Measurements from ENCODE around the gene CTR9. TPM values are rescaled to one million over a fixed set of nuclear protein-coding genes. Genes with fewer than 3 reads are reported as not detected.
A peak's percentile ranks its signal among the peaks of the same experiment; 100 is the strongest.

CTR9 gene
- total RNA-seq, 1 experiment from 2014 or later: 19.3 TPM

DNA sequence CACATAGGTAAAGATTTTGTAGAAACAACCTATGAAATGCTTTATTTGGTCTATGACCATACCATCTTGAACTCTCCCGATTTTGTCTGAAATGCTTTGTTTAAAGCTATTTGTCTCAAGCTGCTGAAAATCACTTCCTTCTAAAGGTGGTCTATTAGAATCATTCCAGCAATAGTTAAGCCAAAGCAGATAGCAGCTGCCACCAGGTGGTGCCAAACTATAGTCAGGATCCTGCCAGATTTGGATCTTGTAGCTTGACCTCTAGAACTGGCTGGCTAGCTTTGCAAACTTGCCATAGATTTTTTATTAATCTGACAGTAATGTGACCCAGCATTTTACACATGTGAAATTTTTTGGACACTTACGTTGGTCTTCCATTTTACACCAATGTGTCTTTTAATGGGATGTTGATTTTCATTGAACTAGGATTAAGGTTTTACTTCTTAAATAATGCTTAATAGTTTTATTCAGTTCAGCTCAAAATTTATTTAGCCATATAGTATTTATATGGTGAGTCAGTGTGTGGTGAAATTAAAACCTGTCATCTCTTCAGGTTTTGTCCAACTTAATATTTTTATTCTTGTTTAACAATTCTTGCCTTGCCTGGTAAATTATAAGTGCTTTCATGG lies 19.7 kb downstream of the CTR9 start:
- DNase-seq (ENCODE audit: low read depth, low spot score): peak; percentile 69
- in situ Hi-C loops (cut with HindIII; ENCODE audit: low pct_unique_long_range_greater_than_20kb, low sequenced_read_pairs): no loop called here

DNA sequence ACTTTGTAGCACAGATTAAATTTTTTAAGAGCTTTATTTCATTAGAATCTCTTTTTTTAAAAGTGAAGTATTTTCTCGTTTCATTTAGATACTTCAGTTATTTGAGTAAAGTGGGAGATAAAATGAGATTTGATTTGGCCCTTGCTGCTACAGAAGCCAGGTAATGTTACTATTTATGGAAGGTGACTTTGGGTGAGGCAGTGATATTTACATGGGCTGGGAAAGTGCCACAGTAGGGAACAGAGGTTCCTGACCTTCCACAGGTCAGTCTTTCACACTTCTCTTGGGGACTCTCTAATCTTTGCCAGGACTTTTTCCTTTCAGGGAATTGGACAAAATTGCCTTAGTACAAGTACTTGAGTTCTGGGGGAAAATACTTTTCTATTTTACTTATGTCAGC lies 20.4 kb downstream of the CTR9 start:
- DNase-seq (ENCODE audit: low read depth, low spot score): no peak
- in situ Hi-C loops (cut with HindIII; ENCODE audit: low pct_unique_long_range_greater_than_20kb, low sequenced_read_pairs): no loop called here

DNA sequence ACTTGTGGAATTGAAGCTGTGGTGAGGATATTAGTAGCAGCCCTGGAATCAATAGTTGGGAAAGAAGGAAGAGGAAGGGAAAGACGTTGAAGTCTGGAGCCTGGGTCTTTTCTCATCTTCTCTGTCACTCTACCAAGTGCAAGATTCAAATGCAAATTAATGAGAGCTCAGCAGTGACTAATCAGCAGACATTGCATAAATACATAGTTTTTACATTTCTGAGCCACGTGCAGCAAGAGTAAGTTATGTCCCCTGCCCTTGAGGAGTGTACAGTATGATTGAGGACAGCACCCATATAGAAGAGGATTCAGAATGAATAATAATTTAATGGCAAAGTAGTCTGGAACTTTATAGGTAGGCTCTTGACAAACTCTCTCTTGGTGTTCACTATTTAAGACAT lies 23.8 kb downstream of the CTR9 start:
- no peak for DNase-seq (ENCODE audit: low read depth, low spot score)
- in situ Hi-C loops (cut with HindIII; ENCODE audit: low pct_unique_long_range_greater_than_20kb, low sequenced_read_pairs): no loop called here

DNA sequence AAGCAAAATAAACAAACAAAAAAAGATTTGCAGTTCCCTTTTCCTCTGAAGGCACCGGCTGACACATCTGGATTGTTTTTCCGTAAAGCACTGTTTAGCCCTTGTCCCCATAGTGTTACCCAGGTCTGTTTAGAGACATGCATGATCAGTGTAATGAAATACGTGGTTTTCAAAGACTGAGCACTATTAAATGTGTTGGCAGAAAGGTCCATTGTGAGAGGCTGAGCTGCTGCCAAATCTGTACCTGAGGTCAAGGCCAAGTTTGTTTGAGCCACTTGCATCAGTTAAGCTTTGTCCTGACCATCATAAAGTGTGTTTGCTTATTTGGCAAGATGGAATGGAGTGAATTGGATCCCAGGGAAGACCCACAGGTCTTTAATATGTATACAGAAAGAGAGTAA lies 26.3 kb downstream of the CTR9 start:
- in situ Hi-C loops (cut with HindIII; ENCODE audit: low pct_unique_long_range_greater_than_20kb, low sequenced_read_pairs): no loop called here
- DNase-seq (ENCODE audit: low read depth, low spot score): no peak

DNA sequence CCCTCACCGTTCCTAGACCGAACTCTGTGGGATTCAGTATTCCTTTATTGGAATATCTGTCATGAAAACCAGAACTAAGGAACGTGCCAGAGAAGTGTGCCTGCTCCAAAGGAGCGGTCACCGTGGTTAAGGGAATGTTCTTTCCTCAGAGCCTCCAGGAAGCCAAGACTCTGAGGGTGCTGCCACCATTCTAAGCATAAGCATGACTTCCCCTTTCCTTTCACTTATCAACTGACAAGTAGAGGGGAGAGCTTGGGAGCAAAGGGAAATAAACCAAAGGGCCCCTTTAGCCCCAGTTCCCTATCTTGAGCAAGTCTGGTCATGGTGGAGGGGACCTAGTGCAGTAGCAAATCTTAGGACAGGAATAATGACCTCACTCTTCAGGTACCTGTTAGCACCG lies 26.8 kb downstream of the CTR9 start:
- no peak for DNase-seq (ENCODE audit: low read depth, low spot score)
- in situ Hi-C loops (cut with HindIII; ENCODE audit: low pct_unique_long_range_greater_than_20kb, low sequenced_read_pairs): no loop called here

DNA sequence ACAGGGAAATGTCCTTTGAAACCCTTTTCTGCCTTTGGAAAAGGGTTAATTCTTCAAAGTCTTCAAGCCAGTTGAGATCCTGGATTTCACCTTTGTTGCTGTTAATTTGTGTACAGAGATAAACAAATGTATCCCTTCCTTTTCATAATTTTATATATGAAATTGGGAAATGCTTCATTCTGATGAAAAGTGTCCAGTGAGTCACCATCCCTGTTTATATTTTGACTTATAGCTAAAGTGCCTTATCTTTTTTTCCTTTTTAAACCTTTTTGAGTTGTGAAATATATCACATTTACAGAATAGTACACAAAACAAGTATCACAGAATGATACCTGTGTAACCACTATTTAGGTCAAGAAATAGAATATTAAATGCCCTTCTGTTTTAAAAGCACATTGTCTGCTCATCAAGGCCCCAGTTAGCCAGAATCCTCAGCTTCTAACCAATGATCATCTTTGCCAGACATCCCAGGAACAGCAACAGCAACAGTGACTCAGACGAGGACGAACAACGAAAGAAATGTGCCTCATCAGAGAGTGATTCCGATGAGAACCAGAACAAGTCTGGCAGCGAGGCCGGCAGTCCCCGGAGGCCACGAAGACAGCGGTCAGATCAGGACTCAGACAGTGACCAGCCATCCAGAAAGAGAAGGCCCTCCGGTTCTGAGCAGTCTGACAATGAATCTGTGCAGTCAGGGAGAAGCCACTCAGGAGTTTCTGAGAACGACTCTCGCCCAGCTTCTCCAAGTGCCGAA lies 27.3 kb downstream of the CTR9 start:
- in situ Hi-C loops (cut with HindIII; ENCODE audit: low pct_unique_long_range_greater_than_20kb, low sequenced_read_pairs): no loop called here
- peak; percentile 41 for DNase-seq (ENCODE audit: low read depth, low spot score)

DNA sequence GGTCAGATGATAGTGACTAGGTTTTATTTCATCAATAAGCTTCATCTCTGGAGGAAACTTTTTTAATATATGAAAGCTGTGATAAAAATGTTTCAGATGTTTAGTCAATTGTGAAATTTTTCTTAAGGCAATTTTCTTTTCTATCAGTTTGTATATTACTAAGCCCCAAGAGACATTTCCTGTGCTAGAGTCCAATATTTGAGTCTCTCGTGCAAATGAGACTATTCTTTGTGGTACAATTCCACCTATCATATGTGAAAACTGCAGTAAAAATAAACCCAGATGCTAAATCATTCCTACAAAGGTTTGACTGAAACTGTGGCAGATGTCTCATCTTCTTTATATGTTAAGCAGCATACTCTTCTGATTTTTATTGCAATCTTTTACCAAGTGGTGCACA lies 28.0 kb downstream of the CTR9 start:
- in situ Hi-C loops (cut with HindIII; ENCODE audit: low pct_unique_long_range_greater_than_20kb, low sequenced_read_pairs): no loop called here
- no peak for DNase-seq (ENCODE audit: low read depth, low spot score)

DNA sequence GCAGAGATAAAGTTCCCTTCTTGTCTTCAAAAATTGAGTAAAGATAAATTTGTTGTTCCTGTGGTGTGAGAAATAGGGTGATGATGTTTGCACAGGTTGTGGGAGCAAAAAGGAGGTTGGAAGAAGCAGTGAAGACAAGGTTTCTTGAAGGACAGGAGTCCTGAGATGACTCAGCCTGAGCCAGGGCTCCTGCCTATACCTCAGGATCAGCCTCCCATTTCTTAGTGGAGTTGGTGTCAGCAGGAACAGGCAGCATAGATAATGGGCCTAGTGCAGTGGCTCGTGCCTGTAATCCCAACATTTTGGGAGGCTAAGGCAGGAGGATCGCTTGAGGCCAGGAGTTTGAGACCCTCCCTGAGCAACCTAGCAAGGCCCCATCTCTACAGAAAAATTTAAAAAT lies 29.0 kb downstream of the CTR9 start:
- in situ Hi-C loops (cut with HindIII; ENCODE audit: low pct_unique_long_range_greater_than_20kb, low sequenced_read_pairs): no loop called here
- DNase-seq (ENCODE audit: low read depth, low spot score): no peak

DNA sequence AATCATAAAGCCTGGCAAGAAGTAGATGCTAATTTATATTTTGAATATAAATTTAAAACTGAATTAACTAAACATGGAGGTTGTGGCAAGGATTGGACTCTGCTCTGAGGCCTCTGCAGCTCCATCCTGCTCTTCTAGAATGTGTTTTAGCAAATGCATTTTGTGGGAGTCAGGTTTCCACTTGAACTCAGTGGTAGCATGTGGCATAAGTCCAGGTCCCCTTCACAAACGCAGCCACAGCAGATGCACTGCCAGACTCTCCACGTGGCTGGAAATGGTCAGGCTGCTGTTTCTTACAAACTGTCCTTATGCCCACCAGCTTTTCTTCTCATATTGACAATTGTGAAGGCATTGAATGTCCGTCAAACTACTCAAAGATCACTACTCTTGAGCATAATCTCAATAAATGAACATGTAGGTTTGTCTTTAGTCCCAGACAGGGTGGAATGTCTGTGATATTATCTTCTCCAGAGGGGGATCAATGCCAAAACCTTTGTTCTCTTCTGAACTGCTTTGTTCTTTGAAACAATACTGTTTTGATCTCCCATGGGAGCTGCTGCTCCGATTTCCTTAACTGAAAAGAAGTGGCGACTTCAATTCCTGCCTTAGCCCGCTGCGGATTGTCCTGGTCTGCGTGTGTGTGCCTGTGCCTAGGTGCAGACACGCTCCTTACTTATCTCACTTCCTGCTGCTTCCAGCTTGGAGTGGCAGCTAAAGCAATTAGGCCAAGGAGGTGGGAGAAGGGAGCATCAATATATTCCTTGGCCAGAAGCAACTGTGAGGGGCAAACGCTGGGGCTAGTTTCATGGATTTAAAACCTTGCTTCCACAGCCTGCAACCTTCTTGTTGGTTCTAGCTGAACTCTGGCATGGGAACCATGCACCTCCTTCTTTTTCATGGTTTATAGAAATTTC lies 33.4 kb downstream of the CTR9 start:
- no peak for DNase-seq (ENCODE audit: low read depth, low spot score)
- in situ Hi-C loops (cut with HindIII; ENCODE audit: low pct_unique_long_range_greater_than_20kb, low sequenced_read_pairs): no loop called here

DNA sequence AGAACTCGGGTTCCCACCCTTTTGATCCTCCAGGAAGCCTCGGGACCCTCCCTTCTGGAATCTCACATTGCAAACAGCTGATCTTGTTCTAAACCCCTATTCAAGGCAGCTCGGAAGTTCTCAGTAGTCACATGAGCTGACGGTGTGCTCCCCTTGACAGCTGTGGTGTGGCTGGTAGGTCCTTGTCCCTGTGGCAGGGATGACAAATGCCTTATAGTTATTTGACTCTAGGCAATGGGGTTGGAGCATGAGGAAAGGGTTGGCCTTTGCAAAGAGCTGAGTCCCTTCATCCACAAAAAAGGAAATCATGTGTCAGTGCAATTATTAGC lies 34.1 kb downstream of the CTR9 start:
- DNase-seq (ENCODE audit: low read depth, low spot score): no peak
- in situ Hi-C loops (cut with HindIII; ENCODE audit: low pct_unique_long_range_greater_than_20kb, low sequenced_read_pairs): no loop called here

DNA sequence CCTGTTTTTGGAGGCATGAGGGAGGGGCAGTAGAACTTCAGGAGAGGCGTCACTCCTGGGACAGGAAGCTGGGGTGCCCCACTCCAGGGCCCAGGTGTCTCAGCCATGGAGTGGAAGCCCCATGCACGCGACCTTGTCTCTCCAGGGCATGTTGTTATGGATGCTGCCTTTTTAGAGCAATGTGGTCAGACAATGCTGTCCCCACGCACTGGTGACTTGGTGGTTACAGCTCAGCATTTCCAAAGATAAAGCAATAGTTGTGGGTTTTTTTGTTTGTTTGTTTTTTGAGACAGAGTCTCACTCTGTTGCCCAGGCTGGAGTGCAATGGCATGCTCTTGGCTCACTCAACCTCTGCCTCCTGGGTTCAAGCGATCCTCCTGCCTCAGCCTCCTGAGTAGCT lies 35.4 kb downstream of the CTR9 start:
- in situ Hi-C loops (cut with HindIII; ENCODE audit: low pct_unique_long_range_greater_than_20kb, low sequenced_read_pairs): no loop called here
- no peak for DNase-seq (ENCODE audit: low read depth, low spot score)

DNA sequence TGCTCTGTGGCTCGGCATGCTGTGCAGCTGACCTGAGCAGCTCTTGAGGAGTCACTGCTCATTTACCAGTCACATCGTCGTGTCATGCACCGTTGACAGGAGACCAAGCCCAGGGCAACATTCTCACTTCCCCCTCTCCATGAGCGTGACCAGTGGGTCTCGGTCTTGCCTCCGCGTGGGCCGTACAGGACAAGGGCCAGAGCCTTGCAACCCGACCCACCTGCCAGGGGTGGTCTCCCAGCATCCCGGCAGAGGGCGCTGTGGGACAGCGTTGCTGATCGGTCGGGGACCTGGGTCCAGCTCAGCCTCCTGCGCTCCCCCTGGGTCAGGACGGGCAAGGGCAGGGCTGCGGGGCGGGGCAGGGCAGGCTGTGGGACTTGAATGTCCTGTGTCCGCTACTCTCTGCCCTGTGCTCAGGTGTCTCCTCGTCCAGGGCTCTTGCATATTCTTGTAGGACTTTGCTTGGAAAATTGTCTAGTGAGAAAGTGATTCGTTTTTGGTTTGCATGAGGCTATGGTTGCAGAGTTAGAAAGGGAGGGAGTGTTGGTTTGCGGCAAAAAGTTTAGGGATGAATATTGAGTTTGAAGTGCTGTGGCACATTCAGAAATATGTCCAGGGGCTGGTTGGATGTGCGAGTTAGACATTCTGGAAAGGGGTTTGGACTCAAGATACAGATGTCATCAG lies 41.5 kb downstream of the CTR9 start:
- in situ Hi-C loops (cut with HindIII; ENCODE audit: low pct_unique_long_range_greater_than_20kb, low sequenced_read_pairs): no loop called here
- peak; percentile 83 for DNase-seq (ENCODE audit: low read depth, low spot score)

DNA sequence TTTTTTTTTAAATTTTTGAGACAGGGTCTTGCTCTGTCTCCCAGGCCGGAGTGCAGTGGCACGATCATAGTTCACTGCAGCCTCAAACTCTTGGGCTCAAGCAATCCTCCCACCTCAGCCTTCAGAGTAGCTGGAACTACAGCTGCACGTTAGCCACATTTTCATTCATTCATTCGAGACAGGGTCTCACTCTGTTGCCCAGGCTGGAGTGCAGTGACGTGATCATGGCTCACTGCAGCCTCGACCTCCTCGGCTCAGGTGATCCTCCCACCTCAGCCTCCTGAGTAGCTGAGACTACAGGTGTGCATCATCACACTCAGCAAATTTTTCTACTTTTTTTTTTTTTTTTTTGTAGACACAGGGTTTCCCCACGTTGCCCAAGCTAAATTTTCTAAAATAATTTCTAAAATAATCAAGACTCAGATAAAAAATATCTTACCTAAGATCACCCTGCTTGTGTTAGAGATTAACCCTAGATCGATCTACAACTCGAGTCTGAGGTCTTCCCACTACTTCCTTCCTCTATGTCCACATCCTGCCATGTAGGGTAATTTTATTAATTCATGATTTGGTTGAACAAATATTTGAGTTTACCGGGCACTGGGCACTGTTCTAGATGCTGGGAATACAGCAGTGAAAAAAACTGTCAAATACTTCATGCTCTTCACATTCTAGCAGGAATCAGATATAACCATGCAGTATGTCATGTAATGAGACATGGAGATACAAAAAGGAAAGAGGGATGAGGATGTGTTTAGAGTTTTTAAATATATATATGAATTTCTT lies 42.6 kb downstream of the CTR9 start:
- in situ Hi-C loops (cut with HindIII; ENCODE audit: low pct_unique_long_range_greater_than_20kb, low sequenced_read_pairs): no loop called here
- DNase-seq (ENCODE audit: low read depth, low spot score): no peak

DNA sequence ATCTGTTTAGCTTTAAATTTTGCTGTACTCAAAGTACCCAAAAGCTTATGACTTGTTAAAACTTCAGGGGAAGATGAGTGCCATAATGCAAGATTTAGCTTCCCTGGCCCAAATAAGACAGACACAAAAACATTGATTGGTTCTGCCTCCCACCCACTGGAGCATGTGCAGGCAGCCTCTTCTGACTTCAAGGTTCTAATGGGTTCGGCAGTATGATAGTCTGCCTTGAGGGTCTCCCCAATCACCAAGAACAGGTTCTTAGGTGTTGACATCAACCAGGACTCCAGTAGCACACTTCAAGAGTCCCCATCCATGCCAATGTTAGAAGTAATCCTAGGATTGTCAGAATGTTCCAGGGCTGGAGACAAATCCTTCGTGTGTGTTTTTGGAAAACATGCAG lies 45.1 kb downstream of the CTR9 start:
- no peak for DNase-seq (ENCODE audit: low read depth, low spot score)
- in situ Hi-C loops (cut with HindIII; ENCODE audit: low pct_unique_long_range_greater_than_20kb, low sequenced_read_pairs): no loop called here

DNA sequence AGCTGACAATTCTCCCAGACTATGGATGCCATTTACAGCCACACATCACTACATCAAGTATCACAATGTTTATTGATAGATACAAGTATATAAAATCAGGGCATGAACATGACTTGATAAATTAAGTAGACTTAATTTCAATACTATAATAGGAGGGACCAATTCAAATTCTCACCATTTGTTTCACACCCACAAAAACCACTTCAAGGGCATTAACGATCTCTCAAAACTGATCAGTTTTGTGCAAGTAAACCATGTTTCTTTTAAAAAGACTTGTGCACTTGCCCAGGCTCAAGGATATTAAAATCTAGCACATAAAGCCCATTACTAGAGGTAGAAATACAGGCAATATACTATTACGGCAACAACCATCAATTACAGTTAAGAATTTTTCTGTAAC lies 46.0 kb downstream of the CTR9 start:
- in situ Hi-C loops (cut with HindIII; ENCODE audit: low pct_unique_long_range_greater_than_20kb, low sequenced_read_pairs): no loop called here
- no peak for DNase-seq (ENCODE audit: low read depth, low spot score)

DNA sequence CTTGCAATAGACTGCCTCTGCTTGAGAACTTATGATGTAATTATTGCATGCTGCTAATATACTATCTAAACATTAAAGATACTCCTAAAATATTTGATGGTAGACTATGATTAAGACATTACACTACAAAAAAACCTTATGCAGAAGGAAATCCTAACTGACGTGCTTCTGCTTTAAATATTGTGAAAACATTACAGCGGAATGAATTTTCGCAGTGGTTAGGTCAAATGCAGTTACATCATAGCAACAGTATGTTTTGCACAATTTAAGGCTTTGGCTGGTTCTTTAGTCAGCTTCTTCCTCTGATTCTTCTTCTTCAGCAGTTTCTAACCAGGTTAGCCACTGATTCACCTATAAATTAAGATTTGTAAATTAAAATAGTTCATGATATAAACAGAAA lies 46.5 kb downstream of the CTR9 start:
- no peak for DNase-seq (ENCODE audit: low read depth, low spot score)
- in situ Hi-C loops (cut with HindIII; ENCODE audit: low pct_unique_long_range_greater_than_20kb, low sequenced_read_pairs): no loop called here

DNA sequence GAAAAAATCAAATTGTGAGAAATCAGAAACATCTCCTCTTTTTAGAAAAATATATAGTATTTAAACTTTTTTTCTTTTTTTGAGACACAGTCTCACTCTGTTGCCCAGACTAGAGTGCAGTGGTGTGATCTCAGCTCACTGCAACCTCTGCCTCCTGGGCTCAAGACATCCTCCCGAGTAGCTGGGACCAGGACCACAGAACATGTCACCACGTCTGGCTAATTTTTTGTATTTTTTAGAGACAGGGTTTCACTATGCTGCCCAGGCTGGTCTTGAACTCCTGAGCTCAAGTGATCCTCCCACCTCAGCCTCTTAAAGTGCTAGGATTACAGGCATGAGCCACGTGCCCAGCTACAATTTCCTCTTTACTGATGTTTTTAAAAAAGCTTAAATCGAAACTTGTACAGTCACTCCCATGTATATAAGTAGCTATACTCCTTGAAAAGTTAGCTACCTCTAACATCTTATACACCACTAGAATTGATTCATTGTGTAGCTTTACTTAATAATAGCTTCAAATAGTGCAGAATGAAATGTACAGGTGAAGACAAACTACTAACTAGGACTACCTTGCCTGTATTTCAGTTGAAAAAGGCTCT lies 47.4 kb downstream of the CTR9 start:
- no peak for DNase-seq (ENCODE audit: low read depth, low spot score)
- in situ Hi-C loops (cut with HindIII; ENCODE audit: low pct_unique_long_range_greater_than_20kb, low sequenced_read_pairs): no loop called here

All from SK-MEL-5 (cell line).